Natural killer cell treated with Interleukin-12 subunit alpha and Interleukin-12 subunit beta and Interleukin-15 and Interleukin-18, amount 100 ng/mL, for 72 hours (primary cell): ENCODE data around the gene MGAT5B. TPM values are rescaled to one million over a fixed set of nuclear protein-coding genes. Genes with fewer than 3 reads are reported as not detected.
A peak's percentile ranks its signal among the peaks of the same experiment; 100 is the strongest.

Experiments
- ATAC-seq, 2 donors: fragments of 150-1000 bp; cut with Tn5 transposase in 1 of 2; sonication (Bioruptor Pico), chemical (Tn5 transposase) in 1 of 2; 2 replicates each; pipeline ENCODE4 v1.10.0; 2021
- DNase-seq: peaks from one replicate; pipeline ENCODE4 v3.0.0; 2022; ENCODE audit warnings: low spot score
- H3K27ac Mint-ChIP-seq, 2 donors: 1 replicate in 1 of 2; 2 replicates in 1 of 2; pipeline ENCODE4 v1.8.0; 2022; ENCODE audit warnings: mixed read lengths in 2 of 2, mild to moderate bottlenecking in 1 of 2, moderate library complexity in 1 of 2
- H3K27me3 Mint-ChIP-seq, 2 donors: 1 replicate in 1 of 2; 2 replicates in 1 of 2; pipeline ENCODE4 v1.8.0; 2022; ENCODE audit warnings: mixed read lengths in 2 of 2
- H3K36me3 Mint-ChIP-seq: one replicate; pipeline ENCODE4 v1.8.0; 2022; ENCODE audit warnings: mixed read lengths
- H3K4me1 Mint-ChIP-seq, 2 donors: 1 replicate in 1 of 2; 2 replicates in 1 of 2; pipeline ENCODE4 v1.8.0; 2022; ENCODE audit warnings: low read depth in 2 of 2, mixed read lengths in 2 of 2, mild to moderate bottlenecking in 1 of 2
- H3K4me3 Mint-ChIP-seq: one replicate; pipeline ENCODE4 v1.8.0; 2022; ENCODE audit warnings: mixed read lengths
- H3K9me3 Mint-ChIP-seq: 2 replicates; pipeline ENCODE4 v1.8.0; 2022; ENCODE audit warnings: mixed read lengths
- total RNA-seq, 2 donors: library from RNA; stranded (reverse); gene quantifications; one replicate each; pipeline ENCODE4 v1.2.3, GENCODE V29; 2022

Gene MGAT5B
- total RNA-seq, 2 donors from 2014 or later: 0.59 TPM; not detected in 1

DNA sequence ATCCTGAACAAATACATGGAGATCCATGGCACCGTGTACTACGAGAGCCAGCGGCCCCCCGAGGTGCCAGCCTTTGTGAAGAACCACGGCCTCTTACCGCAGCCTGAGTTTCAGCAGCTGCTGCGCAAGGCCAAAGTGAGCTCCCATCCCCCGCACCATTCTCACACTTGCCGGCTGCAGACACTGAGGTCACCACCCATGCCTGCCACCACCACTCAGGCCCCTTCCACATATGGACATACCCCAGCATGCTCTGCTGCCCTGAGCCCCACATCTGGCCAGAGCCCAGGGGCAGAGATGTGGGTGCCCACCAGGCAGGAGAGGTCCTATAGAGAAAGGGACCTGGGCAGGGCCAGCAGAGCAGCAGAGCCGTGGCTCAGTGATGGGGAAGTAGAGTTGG lies 69.8 kb downstream of the MGAT5B start:
- peak in 1 of 2 donors; percentile 55 for ATAC-seq

DNA sequence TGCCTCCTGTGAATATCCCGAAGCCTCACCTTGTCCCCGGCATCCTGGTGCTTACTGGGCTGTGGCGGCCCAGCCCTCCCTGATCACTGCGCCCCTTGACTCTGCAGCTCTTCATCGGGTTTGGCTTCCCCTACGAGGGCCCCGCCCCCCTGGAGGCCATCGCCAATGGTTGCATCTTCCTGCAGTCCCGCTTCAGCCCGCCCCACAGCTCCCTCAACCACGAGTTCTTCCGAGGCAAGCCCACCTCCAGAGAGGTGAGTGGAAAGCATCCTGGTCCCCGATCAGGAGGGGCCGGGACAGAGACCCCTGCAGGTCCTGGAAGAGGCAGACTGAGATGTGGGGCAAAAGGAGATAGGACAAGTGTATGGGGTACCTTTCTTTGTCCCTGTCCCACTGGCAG lies 72.1 kb downstream of the MGAT5B start:
- no peak for ATAC-seq
- no peak for DNase-seq
- Mint-ChIP-seq H3K4me3 (no peak overlapping the region), H3K27ac (no peak overlapping the region), H3K27me3 (peaks cover 3 to 10% of the 10 kb centered on the region in 2 donors), H3K36me3 (no peaks in the 10 kb centered on the region), H3K9me3 (no peaks in the 10 kb centered on the region), H3K4me1 (no peaks in the 10 kb centered on the region)

More for the DNA sequence above, 69.8 kb downstream of the MGAT5B start:
- Mint-ChIP-seq H3K27ac (no peak overlapping the region), H3K4me1 (no peaks in the 10 kb centered on the region), H3K9me3 (no peaks in the 10 kb centered on the region), H3K4me3 (no peak overlapping the region), H3K27me3 (peaks cover 6 to 19% of the 10 kb centered on the region in 2 donors), H3K36me3 (no peaks in the 10 kb centered on the region)
- DNase-seq: no peak

DNA sequence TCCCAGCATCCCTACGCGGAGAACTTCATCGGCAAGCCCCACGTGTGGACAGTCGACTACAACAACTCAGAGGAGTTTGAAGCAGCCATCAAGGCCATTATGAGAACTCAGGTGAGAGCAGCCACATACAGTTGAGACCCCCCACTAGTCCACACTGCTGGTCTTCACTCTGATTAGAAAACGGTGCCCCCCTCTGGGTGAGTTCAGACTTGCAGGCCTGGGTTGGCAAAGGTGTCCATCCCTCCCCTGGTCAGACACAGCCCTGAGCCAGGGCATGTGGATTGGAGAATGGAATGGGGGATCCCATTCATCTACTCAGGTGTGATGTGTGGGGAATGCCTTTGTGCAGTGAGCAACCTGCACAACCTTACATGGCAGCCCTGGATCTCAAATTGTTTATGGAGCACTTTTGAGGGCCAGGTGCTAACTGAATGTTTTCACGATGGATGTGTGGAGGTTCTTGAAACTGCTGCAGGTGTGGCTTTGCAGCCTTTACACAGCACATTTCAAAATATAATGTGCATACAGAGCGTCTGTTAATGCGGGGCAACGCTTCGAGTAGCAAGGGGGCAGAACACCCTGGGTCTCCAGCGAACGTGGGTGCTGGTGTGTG lies 72.6 kb downstream of the MGAT5B start:
- no peak overlapping the region for H3K27ac Mint-ChIP-seq
- peak in 1 of 2 donors; percentile 4 for ATAC-seq
- no peak overlapping the region for H3K4me3 Mint-ChIP-seq
- H3K4me1 Mint-ChIP-seq: no peaks in the 10 kb centered on the region
- H3K27me3 Mint-ChIP-seq: peaks cover 3 to 10% of the 10 kb centered on the region in 2 donors
- H3K36me3 Mint-ChIP-seq: no peaks in the 10 kb centered on the region
- DNase-seq: no peak
- H3K9me3 Mint-ChIP-seq: no peaks in the 10 kb centered on the region

DNA sequence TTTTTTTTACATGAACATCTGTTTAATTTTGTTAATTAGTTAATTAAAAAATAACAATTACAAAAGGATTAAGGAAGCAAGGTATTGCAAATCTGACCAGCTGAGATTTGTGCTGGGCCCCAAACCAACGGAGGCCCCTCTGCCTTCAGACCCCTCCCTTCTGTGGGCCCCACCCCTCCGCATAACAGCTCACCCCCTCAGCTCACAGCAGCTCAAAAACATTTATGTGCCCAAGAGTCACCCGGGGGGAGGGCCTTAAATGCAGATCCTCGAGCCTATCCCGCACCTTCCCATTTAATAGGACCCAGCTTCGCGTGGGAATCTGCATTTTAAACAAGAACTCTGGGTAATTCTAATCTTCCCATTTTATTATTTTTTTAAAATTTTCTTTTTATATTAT lies 75.0 kb downstream of the MGAT5B start:
- no peaks in the 10 kb centered on the region for H3K36me3 Mint-ChIP-seq
- no peaks in the 10 kb centered on the region for H3K27me3 Mint-ChIP-seq
- DNase-seq (no peak), ATAC-seq (no peak)
- no peak overlapping the region for H3K4me3 Mint-ChIP-seq
- H3K27ac Mint-ChIP-seq: no peak overlapping the region
- no peaks in the 10 kb centered on the region for H3K9me3 Mint-ChIP-seq
- H3K4me1 Mint-ChIP-seq: no peaks in the 10 kb centered on the region

DNA sequence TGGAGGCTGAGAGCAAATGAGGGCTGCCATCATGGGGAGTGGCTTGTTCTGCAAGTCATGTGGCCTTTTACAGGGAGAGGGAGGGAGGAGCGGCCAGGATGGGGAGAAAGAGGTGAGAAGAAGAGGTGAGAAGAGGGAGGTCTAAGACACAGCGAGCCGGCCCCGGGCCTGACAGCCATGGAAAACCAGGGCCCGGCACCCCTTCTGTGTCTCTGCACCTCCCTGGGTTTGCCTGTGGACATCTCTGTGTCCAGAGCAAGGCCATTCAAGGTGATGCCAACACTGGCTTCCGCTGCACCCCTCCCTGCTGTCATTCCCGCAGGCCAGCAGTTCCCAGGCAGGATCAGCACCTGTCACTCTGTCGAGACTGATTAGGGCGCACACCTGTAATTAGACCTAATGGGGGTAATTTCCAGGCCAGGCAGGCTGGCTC lies 75.6 kb downstream of the MGAT5B start:
- no peaks in the 10 kb centered on the region for H3K9me3 Mint-ChIP-seq
- ATAC-seq (no peak), DNase-seq (no peak)
- no peaks in the 10 kb centered on the region for H3K4me1 Mint-ChIP-seq
- H3K27me3 Mint-ChIP-seq: no peaks in the 10 kb centered on the region
- H3K4me3 Mint-ChIP-seq: no peak overlapping the region
- H3K27ac Mint-ChIP-seq: no peak overlapping the region
- no peaks in the 10 kb centered on the region for H3K36me3 Mint-ChIP-seq

DNA sequence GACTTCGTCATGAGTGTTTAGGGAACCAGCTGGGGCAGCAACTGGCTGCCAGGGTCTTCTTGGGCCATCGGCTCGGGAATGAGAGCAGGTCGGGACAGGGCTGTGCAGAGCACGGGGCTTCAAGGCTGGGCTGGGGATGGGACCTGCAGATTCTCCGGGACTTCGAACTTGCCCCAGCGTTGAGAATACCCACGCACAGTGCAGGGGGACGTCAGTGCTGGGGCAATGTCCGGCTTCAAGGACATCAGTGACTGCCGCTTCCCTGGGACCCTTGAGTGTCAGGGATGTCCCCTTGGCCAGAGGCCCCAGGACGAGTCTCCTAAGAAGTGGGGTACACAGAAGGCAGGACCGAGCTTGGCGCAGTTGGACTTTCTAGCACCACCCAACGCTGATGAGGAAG lies 76.3 kb downstream of the MGAT5B start:
- DNase-seq (no peak), ATAC-seq (no peak)

DNA sequence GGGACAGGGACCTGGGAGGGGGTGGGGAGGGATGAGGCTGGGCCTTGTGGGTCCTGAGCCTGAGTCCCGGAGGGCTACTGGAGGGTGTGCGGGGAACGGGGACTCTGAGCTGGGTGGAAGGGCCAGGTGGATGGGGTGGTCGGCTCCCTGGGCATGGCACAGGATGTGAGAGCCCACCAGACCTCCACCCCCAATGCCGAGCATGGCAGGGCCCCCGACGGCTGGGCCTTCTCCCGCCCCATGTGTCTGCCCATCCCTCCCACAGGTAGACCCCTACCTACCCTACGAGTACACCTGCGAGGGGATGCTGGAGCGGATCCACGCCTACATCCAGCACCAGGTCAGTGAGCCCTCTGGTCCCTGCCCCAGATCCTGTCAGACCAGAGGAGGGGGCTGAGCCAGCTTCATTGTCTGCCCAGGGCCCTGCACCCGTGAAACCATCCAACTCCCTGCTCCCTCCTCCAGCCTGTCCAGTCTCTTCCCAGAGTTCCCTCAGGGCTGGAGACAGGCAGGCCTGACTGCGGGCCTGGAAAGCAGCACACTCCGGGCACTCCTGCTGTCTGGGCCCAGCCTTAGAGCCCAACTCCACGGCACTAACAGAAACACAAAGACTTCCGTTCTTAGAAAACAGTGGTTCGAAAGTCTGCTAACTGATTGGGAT lies 78.0 kb downstream of the MGAT5B start:
- Mint-ChIP-seq H3K4me3 (no peak overlapping the region), H3K36me3 (no peaks in the 10 kb centered on the region), H3K27me3 (no peaks in the 10 kb centered on the region), H3K27ac (no peak overlapping the region), H3K4me1 (no peaks in the 10 kb centered on the region), H3K9me3 (no peaks in the 10 kb centered on the region)
- ATAC-seq (no peak), DNase-seq (no peak)

More for the DNA sequence above, 76.3 kb downstream of the MGAT5B start:
- no peak overlapping the region for H3K4me3 Mint-ChIP-seq
- H3K27me3 Mint-ChIP-seq: no peaks in the 10 kb centered on the region
- H3K9me3 Mint-ChIP-seq: no peaks in the 10 kb centered on the region
- no peaks in the 10 kb centered on the region for H3K36me3 Mint-ChIP-seq
- no peaks in the 10 kb centered on the region for H3K4me1 Mint-ChIP-seq
- H3K27ac Mint-ChIP-seq: no peak overlapping the region

DNA sequence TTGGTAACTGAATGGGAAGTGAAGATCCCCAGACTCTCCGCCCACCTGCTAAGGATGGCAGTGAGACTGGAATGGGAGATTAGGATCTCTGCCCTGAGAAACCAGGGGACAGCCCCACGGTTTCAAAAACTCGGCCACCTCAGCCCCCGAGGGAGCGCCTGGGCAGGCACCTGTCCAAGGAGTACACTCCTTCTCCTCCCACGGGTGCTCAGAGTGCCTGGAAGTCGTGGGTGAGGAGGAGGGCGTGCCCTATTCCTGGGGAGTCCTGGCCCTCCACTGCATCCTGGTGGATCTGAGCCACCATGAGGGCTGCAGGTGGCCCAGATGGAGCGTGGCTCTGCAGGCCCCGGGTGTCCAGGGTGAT lies 78.5 kb downstream of the MGAT5B start:
- H3K4me3 Mint-ChIP-seq: no peak overlapping the region
- no peaks in the 10 kb centered on the region for H3K27me3 Mint-ChIP-seq
- no peaks in the 10 kb centered on the region for H3K36me3 Mint-ChIP-seq
- DNase-seq (no peak), ATAC-seq (peak in 1 of 2 donors; percentile 16)
- H3K4me1 Mint-ChIP-seq: no peaks in the 10 kb centered on the region
- no peaks in the 10 kb centered on the region for H3K9me3 Mint-ChIP-seq
- H3K27ac Mint-ChIP-seq: no peak overlapping the region

DNA sequence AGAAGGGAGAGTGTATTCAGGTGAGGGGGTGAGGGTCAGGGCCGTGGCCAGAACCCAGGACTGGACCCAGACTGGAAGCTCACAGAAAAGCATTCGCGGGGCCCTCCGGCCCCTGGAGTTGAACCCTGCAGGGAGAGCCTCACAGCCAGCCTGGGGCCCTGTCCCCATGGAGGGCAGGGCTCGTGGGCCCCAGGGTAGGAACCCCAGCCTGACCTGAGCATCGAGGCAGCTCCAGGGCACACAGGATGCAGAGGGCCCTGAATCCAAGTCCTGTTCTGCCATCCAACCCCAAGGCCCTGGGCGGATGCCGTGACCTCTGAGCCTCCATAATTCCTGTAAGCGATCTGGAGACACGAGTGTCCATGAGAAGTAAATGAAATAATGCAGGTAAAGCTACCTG lies 79.1 kb downstream of the MGAT5B start:
- no peak overlapping the region for H3K27ac Mint-ChIP-seq
- DNase-seq (no peak), ATAC-seq (peak in 1 of 2 donors; percentile 3)
- H3K27me3 Mint-ChIP-seq: no peaks in the 10 kb centered on the region
- no peaks in the 10 kb centered on the region for H3K4me1 Mint-ChIP-seq
- H3K4me3 Mint-ChIP-seq: no peak overlapping the region
- no peaks in the 10 kb centered on the region for H3K36me3 Mint-ChIP-seq
- H3K9me3 Mint-ChIP-seq: no peaks in the 10 kb centered on the region

DNA sequence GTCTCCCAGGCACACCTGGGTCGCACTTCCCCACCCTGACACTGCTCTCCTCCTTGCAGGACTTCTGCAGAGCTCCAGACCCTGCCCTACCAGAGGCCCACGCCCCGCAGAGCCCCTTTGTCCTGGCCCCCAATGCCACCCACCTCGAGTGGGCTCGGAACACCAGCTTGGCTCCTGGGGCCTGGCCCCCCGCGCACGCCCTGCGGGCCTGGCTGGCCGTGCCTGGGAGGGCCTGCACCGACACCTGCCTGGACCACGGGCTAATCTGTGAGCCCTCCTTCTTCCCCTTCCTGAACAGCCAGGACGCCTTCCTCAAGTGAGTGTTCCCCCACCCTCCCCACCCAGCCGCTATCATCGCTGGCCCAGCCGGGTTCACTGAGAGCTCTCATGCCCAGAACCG lies 79.6 kb downstream of the MGAT5B start:
- no peak overlapping the region for H3K27ac Mint-ChIP-seq
- H3K4me3 Mint-ChIP-seq: no peak overlapping the region
- no peak for DNase-seq
- H3K4me1 Mint-ChIP-seq: no peaks in the 10 kb centered on the region
- H3K27me3 Mint-ChIP-seq: no peaks in the 10 kb centered on the region
- no peaks in the 10 kb centered on the region for H3K9me3 Mint-ChIP-seq
- H3K36me3 Mint-ChIP-seq: no peaks in the 10 kb centered on the region
- ATAC-seq: no peak

DNA sequence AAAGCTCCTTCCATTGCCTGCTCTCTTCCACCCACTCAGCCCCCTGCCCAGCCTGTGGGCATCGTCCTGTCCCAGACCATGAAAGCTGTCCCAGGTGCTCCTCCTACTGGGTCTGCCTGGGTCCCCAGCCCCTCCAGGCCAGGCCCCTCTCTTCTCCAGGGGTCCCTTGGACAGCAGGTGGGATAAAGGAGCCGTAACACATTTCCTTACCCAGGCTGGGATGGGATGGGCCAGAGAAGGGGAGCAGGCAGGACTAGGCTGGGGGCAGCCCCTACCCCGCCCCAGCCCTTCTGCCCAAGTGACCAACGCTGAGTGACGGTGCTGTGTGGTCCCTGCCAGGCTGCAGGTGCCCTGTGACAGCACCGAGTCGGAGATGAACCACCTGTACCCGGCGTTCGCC lies 80.1 kb downstream of the MGAT5B start:
- Mint-ChIP-seq H3K9me3 (no peaks in the 10 kb centered on the region), H3K4me1 (no peaks in the 10 kb centered on the region), H3K27me3 (no peaks in the 10 kb centered on the region), H3K4me3 (no peak overlapping the region), H3K36me3 (no peaks in the 10 kb centered on the region), H3K27ac (no peak overlapping the region)
- peak in 1 of 2 donors; percentile 21 for ATAC-seq
- no peak for DNase-seq

DNA sequence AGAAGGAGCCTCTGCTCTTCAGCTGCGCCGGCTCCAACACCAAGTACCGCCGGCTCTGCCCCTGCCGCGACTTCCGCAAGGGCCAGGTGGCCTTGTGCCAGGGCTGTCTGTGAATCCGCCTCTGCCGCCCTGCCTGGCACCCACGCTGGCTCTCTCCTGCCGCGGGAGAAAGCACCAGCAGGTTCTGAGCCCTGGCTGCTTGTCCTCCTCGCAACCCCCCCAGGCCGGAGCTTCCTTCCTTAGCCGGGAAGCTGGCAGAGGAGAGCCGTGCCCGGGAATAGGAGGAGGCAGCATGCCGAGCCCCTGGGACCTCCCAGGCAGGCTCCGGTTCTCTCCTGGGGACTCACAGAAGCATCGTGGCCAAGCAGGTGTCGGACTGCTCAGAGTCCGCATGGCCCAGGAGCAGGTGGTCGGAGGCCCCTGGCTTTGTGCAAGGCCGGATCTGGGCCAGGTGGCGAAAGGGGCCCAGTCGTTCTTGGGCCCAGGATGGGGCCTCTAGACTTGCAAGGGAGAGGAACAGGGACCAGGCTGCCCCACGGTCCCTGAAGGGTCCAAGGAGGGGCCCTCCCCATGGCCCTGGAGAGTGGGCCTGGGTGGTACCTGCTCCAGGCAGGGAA lies 80.6 kb downstream of the MGAT5B start:
- Mint-ChIP-seq H3K27ac (no peak overlapping the region), H3K27me3 (no peaks in the 10 kb centered on the region), H3K36me3 (no peaks in the 10 kb centered on the region), H3K4me1 (no peaks in the 10 kb centered on the region), H3K4me3 (no peak overlapping the region), H3K9me3 (no peaks in the 10 kb centered on the region)
- ATAC-seq: no peak
- DNase-seq: no peak

DNA sequence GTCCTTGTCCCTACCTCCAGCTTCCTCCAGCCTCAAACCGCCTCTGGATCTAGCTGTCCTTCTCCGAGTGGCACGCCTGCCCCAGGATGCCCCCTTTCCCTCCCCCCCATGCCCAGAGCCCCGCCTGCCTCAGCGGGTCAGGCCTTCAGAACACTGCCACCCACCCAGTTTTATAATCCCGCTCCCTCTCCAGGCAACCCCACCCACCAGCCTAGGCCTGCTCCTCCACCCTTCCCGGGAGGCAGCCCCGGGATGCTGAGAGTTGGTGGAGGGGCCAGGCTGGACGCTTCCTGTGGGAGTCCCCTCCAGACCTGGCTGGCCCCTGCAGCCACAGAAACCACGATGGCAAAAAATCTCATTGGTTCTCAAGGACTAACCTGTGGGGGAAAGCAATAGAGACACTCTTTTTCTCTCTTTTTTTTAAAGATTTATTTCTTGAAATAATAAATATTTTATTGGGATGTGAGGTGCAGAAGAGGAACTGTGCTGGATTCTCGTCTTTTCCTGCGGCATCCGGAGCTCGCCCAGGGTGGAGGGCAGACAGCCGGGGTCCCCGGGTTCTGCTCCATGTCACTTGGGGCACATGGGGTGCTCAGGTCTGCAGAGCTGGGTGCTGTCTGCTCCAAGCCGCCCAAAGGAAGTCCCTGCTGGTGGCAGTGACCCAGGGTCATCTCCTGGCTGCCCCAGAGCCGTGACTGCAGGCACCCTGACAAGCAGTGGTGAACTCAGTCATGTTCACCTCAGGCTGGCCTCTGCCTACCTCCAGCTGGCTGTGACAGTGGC lies 81.9 kb downstream of the MGAT5B start:
- no peak overlapping the region for H3K4me3 Mint-ChIP-seq
- DNase-seq (no peak), ATAC-seq (no peak)
- no peaks in the 10 kb centered on the region for H3K36me3 Mint-ChIP-seq
- no peaks in the 10 kb centered on the region for H3K4me1 Mint-ChIP-seq
- H3K9me3 Mint-ChIP-seq: no peaks in the 10 kb centered on the region
- H3K27me3 Mint-ChIP-seq: no peaks in the 10 kb centered on the region
- H3K27ac Mint-ChIP-seq: no peak overlapping the region

DNA sequence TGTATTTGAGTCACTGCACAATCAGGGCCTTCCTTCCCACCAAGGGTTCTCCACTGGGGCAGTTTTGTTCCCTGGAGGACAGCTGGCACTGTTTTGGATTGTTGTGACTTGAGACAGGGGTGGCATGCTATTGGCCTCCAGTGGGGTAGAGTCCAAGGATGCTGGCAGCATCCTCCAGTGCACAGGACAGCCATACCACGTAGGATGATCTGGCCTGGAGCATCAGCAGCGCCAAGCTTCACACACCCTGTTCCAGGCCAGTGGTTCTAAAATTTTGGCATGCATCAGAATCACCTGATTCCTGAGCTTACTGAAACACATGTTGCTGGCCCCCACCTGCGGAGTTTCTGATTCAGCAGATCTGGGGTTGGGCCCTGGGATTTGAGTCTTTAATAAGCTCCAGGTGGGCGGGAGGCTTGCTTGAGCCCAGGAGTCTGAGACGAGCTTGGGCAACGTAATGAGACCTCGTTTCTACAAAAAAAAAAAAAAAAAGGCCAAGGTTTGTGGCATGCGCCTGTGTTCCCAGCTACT lies 83.2 kb downstream of the MGAT5B start:
- Mint-ChIP-seq H3K27me3 (no peaks in the 10 kb centered on the region), H3K27ac (no peak overlapping the region), H3K9me3 (no peaks in the 10 kb centered on the region), H3K4me3 (no peak overlapping the region), H3K36me3 (no peaks in the 10 kb centered on the region), H3K4me1 (no peaks in the 10 kb centered on the region)
- ATAC-seq: no peak
- DNase-seq: peak; percentile 3
